Fibroblast of villous mesenchyme (primary cell): ENCODE results near the gene RXFP1. TPM values are rescaled to one million over a fixed set of nuclear protein-coding genes. Genes with fewer than 3 reads are reported as not detected.

Experiments
- DNase-seq: peaks from one replicate; pipeline ENCODE4 v3.0.0-alpha.2; 2010; ENCODE audit warnings: low read depth
- H3K4me3 ChIP-seq: 2 replicates; pipeline ENCODE4 v1.5.1; 2011; ENCODE audit warnings: low read depth, mild to moderate bottlenecking, low read length
- CTCF ChIP-seq: IDR thresholded peaks from 2 replicates; pipeline ENCODE4 v1.5.1; 2012; ENCODE audit warnings: low read depth, mild to moderate bottlenecking, low read length; ENCODE audit not compliant: insufficient read depth
- total RNA-seq: library from RNA; depleted of rRNA; stranded (reverse); fragments of >200 nt; gene quantifications from 2 replicates; pipeline ENCODE4 v1.2.3, GENCODE V29; 2012

Gene RXFP1
- total RNA-seq, 1 donor: 1.7 TPM

- H3K4me3 ChIP-seq: no peak overlapping the region
- no peak for TF ChIP-seq CTCF
- no peak for DNase-seq
Measured at GRCh38 chr4:158500054-158500453, 21.6 kb upstream of the RXFP1 start.

- no peak overlapping the region for H3K4me3 ChIP-seq
- TF ChIP-seq CTCF: no peak
- DNase-seq: no peak
Measured at GRCh38 chr4:158513256-158513655, 8.4 kb upstream of the RXFP1 start.

GRCh38 chr4:158519226-158519625 lies 2.5 kb upstream of the RXFP1 start:
- no peak for TF ChIP-seq CTCF

GRCh38 chr4:158523990-158524535 lies 2.4 kb downstream of the RXFP1 start:
- DNase-seq: no peak
- H3K4me3 ChIP-seq: no peak overlapping the region
- TF ChIP-seq CTCF: no peak

More at GRCh38 chr4:158519226-158519625, 2.5 kb upstream of the RXFP1 start:
- no peak overlapping the region for H3K4me3 ChIP-seq
- no peak for DNase-seq

- H3K4me3 ChIP-seq: no peak overlapping the region
- no peak for DNase-seq
- no peak for TF ChIP-seq CTCF
Measured at GRCh38 chr4:158527516-158527915, 5.8 kb downstream of the RXFP1 start.

GRCh38 chr4:158529505-158529904 lies 7.8 kb downstream of the RXFP1 start:
- no peak for DNase-seq
- TF ChIP-seq CTCF: no peak
- no peak overlapping the region for H3K4me3 ChIP-seq

GRCh38 chr4:158530381-158530780 lies 8.7 kb downstream of the RXFP1 start:
- no peak overlapping the region for H3K4me3 ChIP-seq
- TF ChIP-seq CTCF: no peak
- peak; percentile 43 for DNase-seq
